Fibroblast of the aortic adventitia (primary cell): ENCODE data around the gene KDM5B. TPM values are rescaled to one million over a fixed set of nuclear protein-coding genes. Genes with fewer than 3 reads are reported as not detected.

Source experiments
- DNase-seq: peaks from one replicate; pipeline ENCODE4 v3.0.0-alpha.2; 2010; ENCODE audit warnings: low read depth
- H3K4me3 ChIP-seq: 2 replicates; pipeline ENCODE4 v1.5.1; 2011; ENCODE audit warnings: low read depth, mild to moderate bottlenecking, control low read depth, low read length, moderate library complexity
- CTCF ChIP-seq: IDR thresholded peaks from 2 replicates; pipeline ENCODE4 v1.5.1; 2011; ENCODE audit warnings: mild to moderate bottlenecking, low read length, control low read depth, inconsistent platforms; ENCODE audit not compliant: insufficient read depth
- total RNA-seq: library from RNA; depleted of rRNA; stranded (reverse); fragments of >200 nt; gene quantifications from 2 replicates; pipeline ENCODE4 v1.2.3, GENCODE V29; 2012; ENCODE audit warnings: low replicate concordance

KDM5B gene
- total RNA-seq, result 56.4 and 117 TPM in 2 replicates

GRCh38 chr1:202807926-202808757 is at the start of gene KDM5B:
Gene KDM5B (minus strand): TSS chr1:202808421. CDS start chr1:202808305, 116 bp downstream.
- DNase-seq, result peak; percentile 81
- H3K4me3 ChIP-seq, result peak within 1 kb of the TSS; percentile 84
- no peak for TF ChIP-seq CTCF

- no peak for DNase-seq
- no peak for TF ChIP-seq CTCF
- H3K4me3 ChIP-seq, result no peak overlapping the region
These were observed 49.0 kb upstream of the KDM5B start for GRCh38 chr1:202857136-202857610.

- no peak overlapping the region for H3K4me3 ChIP-seq
- DNase-seq, result no peak
- TF ChIP-seq CTCF, result no peak
These were observed 47.8 kb upstream of the KDM5B start for GRCh38 chr1:202856014-202856413.

- TF ChIP-seq CTCF, result no peak
- no peak for DNase-seq
- H3K4me3 ChIP-seq, result no peak overlapping the region
These were observed 46.6 kb upstream of the KDM5B start for GRCh38 chr1:202854787-202855186.

GRCh38 chr1:202852163-202852904 is 44.1 kb upstream of the KDM5B start:
- peak; percentile 43 for DNase-seq
- TF ChIP-seq CTCF, result peak; percentile 56
- H3K4me3 ChIP-seq, result no peak overlapping the region

GRCh38 chr1:202850593-202851362 is 42.6 kb upstream of the KDM5B start:
- DNase-seq, result no peak
- TF ChIP-seq CTCF, result no peak
- H3K4me3 ChIP-seq, result no peak overlapping the region
